Mucosa of descending colon (tissue), 3 donors: ENCODE measurements around the gene NT5DC1. TPM values are rescaled to one million over a fixed set of nuclear protein-coding genes. Genes with fewer than 3 reads are reported as not detected.

Source experiments
- ATAC-seq: fragments of 200-7000 bp; cut with Tn5 transposase; one replicate; pipeline ENCODE4 v1.9.1; 2020; ENCODE audit warnings: mild to moderate bottlenecking, moderate library complexity
- DNase-seq, 3 donors: peaks; one replicate each; pipeline ENCODE4 v3.0.0-alpha.2; 2020
- H3K36me3 ChIP-seq: fragments of 200-600 bp; one replicate; pipeline ENCODE4 v1.8.0; 2021; ENCODE audit warnings: low read depth, mild to moderate bottlenecking
- H3K4me1 ChIP-seq: fragments of 200-600 bp; one replicate; pipeline ENCODE4 v1.8.0; 2021; ENCODE audit warnings: low read depth, mild to moderate bottlenecking
- H3K4me3 ChIP-seq: fragments of 200-600 bp; one replicate; pipeline ENCODE4 v1.8.0; 2021; ENCODE audit warnings: mild to moderate bottlenecking
- H3K9me3 ChIP-seq: fragments of 200-600 bp; one replicate; pipeline ENCODE4 v1.8.0; 2021; ENCODE audit warnings: mild to moderate bottlenecking
- intact Hi-C, 2 donors: fragments of 100-400 bp; cut with DNase I in 1 of 2; cut with micrococcal nuclease in 1 of 2; formaldehyde crosslinking; loops; one replicate each; pipeline versions ENCODE4 v1.11.0 to v1.11.1; 2022; cut with DNase I, micrococcal nuclease
- total RNA-seq, 3 donors: library from RNA; stranded (reverse); fragmentation: NEBNext Ultra II Directional in 2 of 3; extraction: Animal tissue kit (Norgen Biotek cat#: 25700) in 2 of 3; gene quantifications; one replicate each; pipeline versions ENCODE4 v1.2.1 to v1.2.4, GENCODE V29; 2021 to 2023
- TF ChIP-seq, protein P1 (sequence below): fragments of 200-600 bp; IDR thresholded peaks from one replicate; pipeline ENCODE4 v1.8.0; 2022; ENCODE audit warnings: antibody characterized with exemption, mild to moderate bottlenecking
- donor health status: DM: no; HTN: no; CAD: no; lungs with moderate emphysema.
- donor health status: DM: no; HTN: no; CAD: no.
- donor health status: DM: no; HTN: yes; CAD: no.

The NT5DC1 gene
- total RNA-seq, 3 donors from 2014 or later = 32.6 to 49.6 (median 43.2) TPM

DNA sequence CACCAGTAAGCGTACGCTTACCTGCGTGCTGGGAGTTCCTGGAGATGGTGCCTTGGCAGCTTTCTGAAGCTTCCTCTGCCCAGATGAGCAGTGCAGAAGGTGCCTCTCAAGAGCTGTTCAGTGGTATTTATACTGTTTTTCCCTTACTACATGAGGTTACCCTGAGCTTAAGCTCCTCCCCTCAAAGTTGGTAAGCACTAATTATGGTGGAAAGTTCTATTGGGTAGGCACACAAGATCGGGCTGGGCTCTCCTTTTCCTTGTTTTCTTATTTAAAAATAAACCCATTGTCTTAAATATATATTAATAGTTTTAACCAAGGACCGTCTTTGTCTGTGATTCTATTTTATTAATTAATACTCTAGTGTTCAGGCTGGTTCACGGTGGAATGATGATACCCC lies 25.4 kb downstream of the NT5DC1 start, which contains the start of gene COL10A1:
COL10A1 (minus strand) TSS at position 101 of the 400 bp plus-strand sequence. CDS start 640 bp downstream, outside the sequence.
- no peaks in the 10 kb centered on the region for H3K9me3 ChIP-seq
- TF ChIP-seq, protein P1, sequence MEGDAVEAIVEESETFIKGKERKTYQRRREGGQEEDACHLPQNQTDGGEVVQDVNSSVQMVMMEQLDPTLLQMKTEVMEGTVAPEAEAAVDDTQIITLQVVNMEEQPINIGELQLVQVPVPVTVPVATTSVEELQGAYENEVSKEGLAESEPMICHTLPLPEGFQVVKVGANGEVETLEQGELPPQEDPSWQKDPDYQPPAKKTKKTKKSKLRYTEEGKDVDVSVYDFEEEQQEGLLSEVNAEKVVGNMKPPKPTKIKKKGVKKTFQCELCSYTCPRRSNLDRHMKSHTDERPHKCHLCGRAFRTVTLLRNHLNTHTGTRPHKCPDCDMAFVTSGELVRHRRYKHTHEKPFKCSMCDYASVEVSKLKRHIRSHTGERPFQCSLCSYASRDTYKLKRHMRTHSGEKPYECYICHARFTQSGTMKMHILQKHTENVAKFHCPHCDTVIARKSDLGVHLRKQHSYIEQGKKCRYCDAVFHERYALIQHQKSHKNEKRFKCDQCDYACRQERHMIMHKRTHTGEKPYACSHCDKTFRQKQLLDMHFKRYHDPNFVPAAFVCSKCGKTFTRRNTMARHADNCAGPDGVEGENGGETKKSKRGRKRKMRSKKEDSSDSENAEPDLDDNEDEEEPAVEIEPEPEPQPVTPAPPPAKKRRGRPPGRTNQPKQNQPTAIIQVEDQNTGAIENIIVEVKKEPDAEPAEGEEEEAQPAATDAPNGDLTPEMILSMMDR = no peak
- no peaks in the 10 kb centered on the region for H3K4me1 ChIP-seq
- ATAC-seq (no peak), DNase-seq (no peak)
- H3K4me3 ChIP-seq = no peak within 1 kb of the TSS
- intact Hi-C loops = no loop called here
- H3K36me3 ChIP-seq = no peaks in the 10 kb centered on the region

DNA sequence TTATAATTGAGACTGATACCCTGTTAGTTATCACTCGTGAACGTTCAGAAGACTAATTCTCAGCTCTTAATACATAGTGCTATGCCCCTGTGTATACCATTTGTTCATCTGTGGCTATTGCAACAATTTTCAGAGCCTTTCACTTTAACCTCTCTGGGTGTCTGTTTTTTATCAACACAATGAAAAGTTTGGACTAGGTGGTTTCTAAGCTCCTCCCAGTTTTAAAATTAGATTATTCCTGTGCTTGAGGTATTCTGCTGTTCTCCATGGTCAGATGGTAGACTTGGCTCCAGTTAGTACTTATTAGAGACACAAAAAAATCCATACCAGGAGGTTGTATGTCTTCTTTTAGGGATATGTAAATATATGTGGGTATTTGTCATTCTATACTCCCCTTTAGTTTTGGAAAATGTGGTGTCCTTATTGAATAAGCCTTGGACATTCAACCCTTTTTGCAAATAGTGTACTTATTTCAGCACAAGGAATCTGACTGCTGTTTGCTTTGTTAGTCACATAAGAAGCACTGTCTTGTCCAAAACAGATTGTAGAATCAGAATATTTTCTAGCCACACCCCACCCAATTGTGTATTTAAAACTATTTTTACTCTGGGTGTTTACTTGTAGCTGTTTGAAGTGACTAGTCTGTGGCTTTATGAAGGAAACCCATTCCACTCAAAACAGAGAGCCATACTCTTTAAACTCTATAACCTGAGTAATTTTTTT lies 27.3 kb downstream of the NT5DC1 start:
- intact Hi-C loops = no loop called here
- ATAC-seq = no peak
- H3K4me1 ChIP-seq = no peaks in the 10 kb centered on the region
- no peak overlapping the region for H3K4me3 ChIP-seq
- TF ChIP-seq, protein P1 = no peak
- no peaks in the 10 kb centered on the region for H3K36me3 ChIP-seq
- no peak for DNase-seq
- H3K9me3 ChIP-seq = no peaks in the 10 kb centered on the region

DNA sequence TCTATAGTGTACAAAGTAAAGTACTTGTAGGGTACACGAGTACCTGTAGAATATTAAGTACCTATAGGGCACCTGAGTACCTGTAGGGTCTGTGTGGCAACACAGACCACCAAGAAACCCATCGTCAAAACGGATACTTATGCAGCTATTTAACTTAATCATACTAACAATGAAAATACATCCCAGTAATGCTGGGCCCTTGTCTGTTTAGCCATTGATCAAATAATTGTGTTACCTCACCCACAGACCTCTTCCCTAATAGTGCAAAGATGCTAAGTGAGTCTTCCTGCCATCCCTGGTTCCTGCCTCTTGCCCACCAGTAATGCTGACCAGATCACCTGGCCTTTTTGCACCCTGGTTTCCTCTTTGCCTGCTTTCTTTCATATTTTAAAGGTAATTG lies 32.8 kb downstream of the NT5DC1 start:
- no peak for DNase-seq
- intact Hi-C loops = no loop called here
- ATAC-seq = no peak
- Histone ChIP-seq H3K4me3 (no peak overlapping the region), H3K9me3 (no peaks in the 10 kb centered on the region), H3K36me3 (no peaks in the 10 kb centered on the region), H3K4me1 (no peaks in the 10 kb centered on the region)
- TF ChIP-seq, protein P1 = no peak

DNA sequence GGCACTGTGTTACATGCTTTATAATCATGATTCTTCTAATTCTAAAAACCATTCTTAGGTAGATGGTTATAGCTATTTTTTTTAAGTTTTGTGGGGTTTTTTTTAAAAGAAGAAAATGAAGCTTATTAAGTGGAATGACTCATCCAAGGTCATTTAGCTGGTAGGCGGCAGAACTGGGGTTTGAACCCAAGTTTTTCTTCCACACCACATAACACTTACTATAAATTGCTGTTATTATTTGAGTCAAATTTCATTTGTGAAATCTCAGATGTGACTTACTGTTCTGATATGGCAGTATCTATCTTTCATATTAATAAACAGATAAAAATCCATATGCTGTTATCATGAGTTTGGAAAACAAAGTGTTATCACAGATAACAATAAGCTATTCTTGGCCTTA lies 35.7 kb downstream of the NT5DC1 start:
- no peaks in the 10 kb centered on the region for H3K36me3 ChIP-seq
- H3K4me1 ChIP-seq = no peaks in the 10 kb centered on the region
- H3K9me3 ChIP-seq = no peaks in the 10 kb centered on the region
- ATAC-seq (no peak), DNase-seq (no peak)
- TF ChIP-seq, protein P1 = no peak
- no peak overlapping the region for H3K4me3 ChIP-seq
- intact Hi-C loops = no loop called here

DNA sequence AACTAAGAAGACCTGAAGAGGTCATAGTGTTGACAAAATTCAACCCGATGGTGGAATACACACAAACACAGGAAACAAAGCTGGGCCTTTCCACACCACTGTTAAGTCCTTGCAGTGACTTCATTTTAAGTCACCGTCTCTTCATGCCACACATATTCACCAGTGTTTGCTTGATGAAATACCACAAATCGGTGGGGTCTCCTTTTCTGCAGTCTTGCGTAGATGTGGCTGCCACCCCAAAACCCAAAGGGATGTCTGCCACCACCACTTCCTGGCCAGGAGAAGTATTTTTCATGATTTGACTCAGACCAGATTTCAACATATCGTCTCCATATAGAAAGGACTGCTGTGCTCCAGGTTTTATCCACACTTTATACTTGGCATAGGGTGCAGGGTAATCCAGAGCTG lies 36.3 kb downstream of the NT5DC1 start:
- H3K4me1 ChIP-seq = no peaks in the 10 kb centered on the region
- DNase-seq (no peak), ATAC-seq (no peak)
- H3K4me3 ChIP-seq = no peak overlapping the region
- intact Hi-C loops = no loop called here
- TF ChIP-seq, protein P1 = no peak
- H3K36me3 ChIP-seq = no peaks in the 10 kb centered on the region
- H3K9me3 ChIP-seq = no peaks in the 10 kb centered on the region
